CD4-positive, alpha-beta T cell treated with Interleukin-6 for 4 hours (primary cell): ENCODE measurements around the gene PAK2.
"Not testable (repeated sequence)": the region's sequence is repeated elsewhere in the genome, so short reads cannot be mapped to it uniquely, and the experiment has no call there.

ENCODE experiments used
- DNase-seq: peaks from one replicate; pipeline ENCODE4 v3.0.0-alpha.2; 2020; ENCODE audit warnings: mixed read lengths

PAK2 gene

DNA sequence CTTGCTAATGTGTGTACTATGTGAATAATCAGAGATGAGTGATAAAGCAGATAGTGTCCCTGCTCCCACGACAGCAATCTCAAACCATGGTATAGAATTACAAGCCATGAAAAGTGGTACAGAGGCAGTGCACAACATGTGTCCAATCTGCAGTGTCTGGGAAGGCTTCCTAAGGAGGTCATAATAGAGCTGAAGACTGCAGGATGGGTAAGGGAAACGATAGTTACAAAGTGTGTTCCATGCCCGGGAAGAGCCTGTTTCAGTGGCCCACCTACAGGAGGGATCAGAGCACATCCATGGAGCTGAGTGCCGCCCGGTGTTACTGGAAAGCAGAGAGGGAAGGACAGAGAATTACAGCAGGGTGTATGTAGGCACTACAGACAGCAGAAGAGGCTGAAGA is 48.9 kb downstream of the PAK2 start:
- DNase-seq, result no peak

DNA sequence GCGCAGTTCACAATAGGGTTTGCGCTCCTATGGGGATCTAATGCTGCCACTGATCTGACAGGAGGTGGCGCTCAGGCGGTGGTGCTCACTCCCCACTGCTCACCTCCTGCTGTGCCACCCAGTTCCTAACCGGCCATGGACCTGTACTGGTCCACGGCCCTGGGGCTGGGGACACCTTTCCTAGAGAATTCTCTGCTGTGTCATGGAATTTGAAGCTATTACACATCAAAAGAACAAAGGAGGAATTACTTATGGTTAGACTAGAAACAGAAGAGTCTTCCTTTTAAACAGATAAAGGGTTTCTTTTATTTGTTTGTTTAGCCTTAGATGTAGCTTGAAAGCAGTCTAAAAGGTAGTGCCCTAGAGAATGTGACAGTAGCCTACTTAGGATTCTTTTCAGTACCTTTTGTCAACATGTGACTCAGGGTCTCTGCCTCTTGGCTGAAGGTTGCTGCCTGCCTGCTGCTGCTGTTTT is 50.3 kb downstream of the PAK2 start:
- no peak for DNase-seq

DNA sequence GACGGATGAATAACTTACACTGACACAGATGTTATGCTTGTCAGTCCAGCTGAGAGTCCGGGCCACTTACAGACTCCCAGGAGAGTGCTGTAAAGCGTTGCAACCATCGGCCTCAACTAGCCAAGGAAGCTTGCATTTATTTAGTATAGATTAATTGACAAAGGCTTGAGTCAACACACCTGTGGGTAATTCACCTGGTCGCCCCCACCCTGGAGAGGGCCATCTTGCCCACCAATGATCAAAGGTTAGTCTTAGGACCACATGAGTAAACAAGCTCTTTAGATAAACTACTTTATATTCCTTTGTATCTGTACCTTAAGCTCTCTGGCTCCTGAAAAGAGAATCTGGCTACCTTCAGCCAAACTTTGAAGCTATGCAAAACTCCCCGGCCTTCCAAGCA is 51.0 kb downstream of the PAK2 start:
- no peak for DNase-seq

DNA sequence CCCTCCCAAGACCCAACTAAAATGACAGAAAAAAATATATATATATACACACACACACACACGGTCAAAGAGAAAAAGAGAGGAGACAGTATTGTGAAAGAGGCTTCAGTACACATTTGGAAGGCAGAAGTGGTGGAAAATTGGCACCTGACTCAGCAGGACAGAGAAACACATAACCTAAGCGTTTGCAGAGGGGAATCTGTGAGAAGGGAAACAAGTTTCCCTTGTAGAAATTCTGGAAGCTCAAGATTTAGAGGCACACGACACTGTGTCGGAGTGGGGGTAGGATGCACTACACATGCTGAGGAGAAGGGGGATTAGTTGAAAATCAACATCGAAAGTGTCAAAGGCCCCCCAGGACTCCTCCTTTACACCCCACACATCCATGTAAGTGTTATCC is 53.1 kb downstream of the PAK2 start:
- no peak for DNase-seq

DNA sequence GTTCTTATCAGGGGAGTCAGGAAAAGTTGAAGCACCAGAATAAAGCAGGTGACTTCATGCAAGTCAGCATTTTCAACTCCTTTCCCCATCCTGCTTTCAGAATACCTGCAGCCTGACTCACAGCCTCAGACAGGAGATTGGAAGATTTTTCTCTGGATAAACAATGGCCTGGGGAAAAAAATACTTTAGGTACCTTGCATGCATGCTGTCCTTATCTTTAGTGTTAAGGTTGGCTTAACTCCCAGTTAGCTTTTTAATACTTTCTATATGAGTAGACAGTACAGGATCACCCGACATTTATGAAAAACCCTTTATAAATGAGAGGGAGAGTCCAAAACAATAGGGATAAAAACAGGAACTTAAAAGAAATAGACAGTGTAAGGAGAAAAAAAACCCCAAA is 53.6 kb downstream of the PAK2 start:
- no peak for DNase-seq

DNA sequence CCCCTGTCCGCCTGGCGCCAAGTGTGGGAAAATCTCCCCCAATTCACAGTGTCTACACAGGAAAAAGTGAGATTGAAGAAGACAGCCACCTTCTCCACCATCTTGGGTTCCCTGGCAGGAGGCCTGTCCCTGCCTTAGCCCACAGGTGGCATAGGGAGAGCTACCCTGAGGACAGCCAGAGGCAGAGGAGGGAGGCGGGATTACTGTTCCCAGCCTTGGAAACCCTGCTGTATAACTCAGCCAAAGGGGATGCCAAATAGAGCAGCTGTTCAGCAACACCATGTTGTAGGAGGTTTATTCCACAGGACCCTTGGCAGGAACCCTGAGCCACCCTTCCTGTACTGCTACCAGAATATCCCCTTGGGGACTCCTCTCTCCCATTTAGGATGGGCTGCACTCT is 54.8 kb downstream of the PAK2 start:
- no peak for DNase-seq

DNA sequence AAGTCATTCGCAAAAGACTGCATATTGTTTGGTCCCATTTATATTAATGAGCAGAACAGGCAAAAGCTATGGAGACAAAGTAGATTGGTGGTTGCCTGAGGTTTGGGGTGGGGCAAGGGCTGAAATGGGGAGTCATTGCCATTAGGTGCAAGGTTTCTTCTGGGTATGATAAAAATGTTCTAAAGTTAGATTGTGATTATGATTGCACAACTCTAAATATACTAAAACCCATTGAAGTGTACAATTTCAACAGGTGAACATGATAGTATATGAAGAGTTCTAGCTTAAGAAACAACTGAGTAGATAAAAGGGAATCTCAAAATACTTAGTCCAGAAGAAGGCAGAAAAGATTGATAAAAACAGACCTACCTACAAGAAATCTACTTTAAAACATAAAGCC is 56.7 kb downstream of the PAK2 start:
- no peak for DNase-seq

DNA sequence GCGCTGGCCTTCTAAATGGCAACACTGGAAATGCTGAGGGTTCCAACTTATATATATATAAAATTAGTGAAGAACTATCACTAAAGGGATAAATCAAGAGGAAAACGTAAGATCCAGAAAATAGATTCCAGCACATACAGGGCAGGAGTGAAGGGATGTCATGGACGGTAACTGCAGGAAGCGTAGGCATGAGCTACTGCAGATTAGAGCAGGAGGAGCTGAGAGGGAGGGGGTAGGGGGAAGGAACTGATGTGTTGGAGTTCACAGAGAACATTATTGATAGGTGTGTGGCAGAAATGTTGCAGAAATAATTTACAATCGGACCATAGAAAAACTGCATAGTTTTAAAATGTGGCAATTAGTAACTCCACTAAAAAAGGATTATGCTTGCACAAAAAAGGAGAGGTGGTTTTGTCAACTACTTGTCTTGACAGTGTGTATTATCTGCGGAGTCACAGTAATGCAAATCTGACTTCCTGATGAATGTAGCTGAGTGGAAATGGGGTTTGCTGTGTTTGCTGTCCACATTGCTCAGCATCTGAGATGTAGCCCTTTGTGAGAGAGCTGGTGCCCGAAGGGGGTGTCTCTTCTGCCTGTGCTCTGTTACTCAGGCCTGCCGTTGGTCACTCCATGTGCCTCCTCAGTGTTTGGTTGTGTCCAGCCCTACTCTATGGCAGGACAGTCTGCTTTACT is 61.2 kb downstream of the PAK2 start:
- DNase-seq, result no peak

DNA sequence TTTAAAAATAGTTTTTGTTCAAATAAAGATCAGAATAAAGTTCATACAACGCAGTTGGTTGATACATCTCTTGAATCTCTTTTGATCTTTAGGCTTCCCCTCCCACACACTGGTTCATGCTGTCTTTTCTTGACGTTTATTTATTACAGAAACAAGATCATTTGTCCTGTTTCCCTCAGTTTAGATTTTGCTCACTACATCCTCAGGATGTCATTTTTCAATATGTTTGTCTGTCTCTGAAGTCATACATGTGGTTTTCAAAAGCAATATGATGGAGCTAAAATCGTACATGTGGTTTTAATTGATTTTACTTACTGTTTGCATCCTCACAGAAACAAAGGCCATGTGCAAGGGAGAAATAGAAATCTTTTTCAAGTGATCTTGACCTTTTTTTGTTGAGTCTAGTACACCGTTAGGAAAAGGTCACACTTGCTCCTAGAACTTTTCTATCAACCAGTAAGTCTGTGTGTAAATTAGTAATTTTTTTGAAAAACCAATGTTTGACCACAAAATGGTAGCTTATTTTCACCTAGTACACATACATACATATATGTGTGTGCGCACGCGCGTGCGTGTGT is 64.3 kb downstream of the PAK2 start:
- DNase-seq, result no peak

DNA sequence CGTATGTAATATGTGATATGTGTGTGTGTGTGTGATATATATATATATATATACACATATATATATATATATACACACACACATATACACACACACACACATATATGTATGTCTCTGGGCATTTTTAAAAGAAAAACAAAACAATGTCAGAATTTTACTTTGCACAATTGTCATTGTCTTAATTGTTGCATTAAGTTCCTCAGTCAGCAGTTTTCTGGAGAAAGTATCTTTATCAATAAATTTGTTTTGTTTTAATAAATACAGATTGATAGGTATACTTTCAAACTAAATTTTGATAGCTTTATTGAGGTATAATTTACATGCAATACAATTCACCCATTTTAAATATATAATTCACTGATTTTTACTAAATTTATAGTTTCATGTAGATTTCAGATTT is 65.1 kb downstream of the PAK2 start:
- DNase-seq, result no peak

DNA sequence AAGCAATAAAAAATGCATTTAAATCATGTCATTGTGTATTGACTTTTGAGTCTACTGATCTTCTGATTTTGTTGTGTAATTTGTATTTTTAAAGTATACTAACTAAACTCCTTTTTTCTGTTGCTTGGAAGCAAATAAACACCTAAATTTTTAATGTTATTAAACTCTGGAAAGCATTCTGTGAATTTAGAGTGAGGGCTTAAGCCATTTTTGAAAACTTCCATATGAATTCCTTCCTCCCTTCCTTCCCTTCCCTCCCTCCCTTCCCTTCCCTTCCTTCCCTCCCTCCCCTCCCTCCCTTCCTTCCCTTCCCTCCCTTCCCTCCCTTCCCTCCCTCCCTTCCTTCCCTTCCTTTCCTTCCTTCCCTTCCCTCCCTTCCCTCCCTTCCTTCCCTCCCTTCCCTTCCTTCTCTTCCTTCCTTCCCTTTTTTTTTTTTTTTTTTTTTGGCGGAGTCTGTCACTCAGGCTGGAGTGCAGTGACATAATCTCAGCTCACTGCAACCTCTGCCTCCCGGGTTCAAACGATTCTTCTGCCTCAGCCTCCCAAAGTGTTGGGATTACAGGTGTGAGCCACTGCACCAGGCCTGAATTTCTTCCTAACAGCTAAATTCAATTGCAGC is 71.4 kb downstream of the PAK2 start:
- DNase-seq, result no peak

DNA sequence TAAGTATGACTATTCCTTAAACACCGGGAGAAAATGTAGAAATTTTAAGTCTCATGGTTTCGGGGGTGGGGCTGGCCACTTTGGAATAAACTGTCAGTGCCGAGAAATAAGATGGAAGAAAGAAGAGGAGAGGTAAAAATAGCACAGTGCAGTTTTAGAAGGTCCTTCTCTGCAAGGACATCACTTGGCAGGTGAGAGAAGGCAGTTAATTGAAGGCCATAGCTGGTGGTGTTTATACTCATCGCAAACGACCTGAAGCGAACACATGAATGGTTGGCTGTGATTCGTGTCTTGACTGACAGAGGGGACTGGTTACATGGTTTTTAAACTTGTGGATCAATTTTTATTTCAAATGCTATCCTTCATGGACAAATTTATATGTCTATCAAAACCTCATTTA is 73.2 kb downstream of the PAK2 start:
- no peak for DNase-seq

DNA sequence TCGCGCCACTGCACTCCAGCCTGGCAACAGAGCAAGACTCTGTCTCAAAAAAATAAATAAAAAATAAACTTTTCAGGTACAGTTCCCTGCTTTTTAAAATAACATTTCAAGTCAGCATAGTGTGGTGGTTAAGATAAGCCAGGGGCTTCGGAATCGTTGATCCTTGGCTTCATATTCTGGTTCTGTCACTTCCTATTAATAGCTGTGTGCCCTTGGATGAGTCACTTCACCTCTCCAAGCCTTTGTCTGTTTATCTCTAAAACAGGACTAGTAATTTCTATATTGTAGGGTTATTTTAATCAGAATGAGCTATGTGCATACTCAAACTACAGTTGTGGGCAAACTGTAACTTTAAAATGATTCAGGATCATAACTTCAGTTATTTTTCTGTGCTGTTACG is 74.2 kb downstream of the PAK2 start:
- no peak for DNase-seq

DNA sequence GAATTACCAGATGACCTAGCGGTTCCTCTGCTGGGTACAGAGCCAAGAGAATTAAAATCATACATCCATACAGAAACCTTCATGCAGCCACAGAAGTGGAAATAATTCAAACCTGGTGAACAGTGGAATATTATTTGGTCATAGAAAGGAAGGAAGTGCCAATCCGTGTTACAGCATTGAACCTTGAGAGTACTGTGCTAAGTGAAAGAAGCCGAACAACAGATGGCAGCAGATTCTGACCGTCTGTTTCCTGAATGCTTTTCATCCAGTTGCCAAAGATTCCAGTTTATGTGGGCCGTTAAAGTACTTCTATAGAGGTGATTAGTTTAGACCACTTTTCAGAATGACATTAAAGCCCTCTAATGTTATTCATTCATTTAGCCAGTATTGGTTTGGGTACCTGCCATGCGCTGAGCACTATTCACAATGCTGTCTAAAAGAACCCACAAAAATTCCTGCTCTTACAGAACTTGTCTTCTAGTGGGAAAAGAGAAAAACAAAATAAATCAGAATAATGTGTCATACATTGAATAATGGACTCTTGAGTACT is 82.2 kb downstream of the PAK2 start:
- DNase-seq, result no peak

DNA sequence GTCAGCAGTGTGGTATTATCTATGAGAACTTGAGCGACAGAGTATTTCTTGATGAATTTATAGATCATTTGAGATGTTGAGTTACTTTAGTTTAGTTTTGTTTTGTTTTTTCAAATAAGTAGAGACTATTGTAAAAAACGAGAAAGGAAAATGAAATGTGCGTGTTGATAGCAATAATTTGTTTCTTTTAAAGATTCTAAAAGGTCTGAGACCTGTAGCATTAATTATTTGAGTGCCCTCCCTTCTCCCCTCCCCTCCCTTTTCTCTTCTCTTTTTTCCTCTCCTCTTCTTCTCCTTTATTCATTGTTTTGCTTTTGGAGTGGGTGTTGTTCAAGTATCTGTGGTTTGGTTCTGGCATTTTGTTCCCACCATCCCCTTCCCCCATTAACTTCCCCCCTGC is 90.0 kb downstream of the PAK2 start:
- DNase-seq, result not testable (repeated sequence)

DNA sequence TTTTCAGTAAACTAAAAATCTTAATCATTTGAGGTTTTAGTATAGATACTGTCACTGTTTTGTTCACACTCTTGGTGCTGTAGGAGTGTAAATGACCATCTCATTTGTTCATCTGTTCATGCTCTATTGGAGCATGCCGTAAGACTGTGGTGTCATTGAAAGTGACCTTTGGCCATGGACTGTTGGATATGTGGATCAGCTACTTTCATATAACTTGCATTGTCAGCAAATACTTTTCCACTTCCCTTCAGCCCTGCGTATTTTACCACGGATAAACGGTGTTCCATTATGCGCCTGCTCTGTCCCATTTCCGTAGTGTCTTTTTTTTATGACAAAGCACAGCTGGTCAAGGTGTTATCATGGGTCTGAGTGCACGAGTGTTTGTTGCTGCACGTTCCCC is 95.4 kb downstream of the PAK2 start:
- no peak for DNase-seq

DNA sequence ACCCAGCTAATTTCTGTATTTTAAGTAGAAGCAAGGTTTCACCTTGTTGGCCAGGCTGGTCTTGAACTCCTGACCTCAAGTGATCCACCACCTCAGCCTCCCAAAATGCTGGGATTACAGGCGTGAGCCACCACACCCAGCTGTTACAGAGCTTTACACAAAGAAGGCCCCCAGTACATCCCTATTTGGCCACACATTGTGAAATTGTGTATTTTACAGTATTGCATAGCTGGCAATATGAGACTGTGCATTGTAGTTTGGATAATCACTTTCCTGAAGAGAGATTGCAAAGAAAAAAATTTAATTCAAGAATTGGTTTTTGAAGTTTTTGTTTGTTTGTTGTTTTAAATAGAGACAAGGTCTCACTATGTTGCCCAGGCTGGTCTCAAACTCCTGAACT is 97.0 kb downstream of the PAK2 start:
- DNase-seq, result not testable (repeated sequence)

DNA sequence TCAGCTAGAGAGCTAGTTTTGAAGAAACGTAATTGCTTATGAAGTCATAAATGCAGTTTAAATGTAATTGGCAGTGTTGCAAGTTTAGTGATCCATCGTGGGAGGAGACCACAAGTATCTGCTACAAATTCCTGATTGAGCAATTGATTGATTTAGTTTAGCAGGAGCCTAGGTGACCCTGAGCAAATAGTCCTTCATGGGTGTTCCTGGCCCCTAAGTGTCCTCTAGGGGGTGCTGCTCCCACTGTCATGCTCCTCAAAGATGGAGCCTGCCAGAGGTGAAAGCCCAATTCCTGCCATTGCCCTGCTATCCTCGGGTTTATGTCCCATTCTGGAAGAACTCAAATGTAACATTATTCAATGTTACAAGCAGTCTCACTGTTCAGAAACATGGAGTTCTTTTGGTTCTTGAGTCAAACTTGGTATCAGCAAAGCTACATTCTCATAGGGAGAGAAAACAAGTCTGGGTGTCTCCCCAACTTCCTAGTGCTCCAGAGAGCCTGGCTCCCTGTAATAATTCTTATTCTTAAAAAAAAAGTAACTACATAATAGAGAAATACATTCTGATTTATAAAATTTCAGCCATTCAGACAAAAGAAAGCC is 98.3 kb downstream of the PAK2 start:
- DNase-seq, result peak; percentile 81

DNA sequence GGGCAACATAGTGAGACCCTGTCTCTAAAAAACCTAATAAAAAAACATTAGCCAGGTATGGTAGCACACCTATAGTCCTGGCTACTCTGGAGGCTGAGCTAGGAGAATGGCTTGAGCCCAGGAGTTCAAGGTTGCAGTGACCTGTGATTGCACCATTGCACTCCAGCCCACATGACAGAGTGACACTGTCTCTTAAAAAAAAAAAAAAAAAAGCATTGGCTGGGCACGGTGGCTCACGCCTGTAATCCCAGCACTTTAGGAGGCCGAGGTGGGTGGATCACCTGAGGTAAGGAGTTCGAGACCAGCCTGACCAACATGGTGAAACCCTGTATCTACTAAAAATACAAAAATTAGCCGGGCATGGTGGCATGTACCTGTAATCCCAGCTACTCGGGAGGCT is 99.7 kb downstream of the PAK2 start:
- not testable (repeated sequence) for DNase-seq

DNA sequence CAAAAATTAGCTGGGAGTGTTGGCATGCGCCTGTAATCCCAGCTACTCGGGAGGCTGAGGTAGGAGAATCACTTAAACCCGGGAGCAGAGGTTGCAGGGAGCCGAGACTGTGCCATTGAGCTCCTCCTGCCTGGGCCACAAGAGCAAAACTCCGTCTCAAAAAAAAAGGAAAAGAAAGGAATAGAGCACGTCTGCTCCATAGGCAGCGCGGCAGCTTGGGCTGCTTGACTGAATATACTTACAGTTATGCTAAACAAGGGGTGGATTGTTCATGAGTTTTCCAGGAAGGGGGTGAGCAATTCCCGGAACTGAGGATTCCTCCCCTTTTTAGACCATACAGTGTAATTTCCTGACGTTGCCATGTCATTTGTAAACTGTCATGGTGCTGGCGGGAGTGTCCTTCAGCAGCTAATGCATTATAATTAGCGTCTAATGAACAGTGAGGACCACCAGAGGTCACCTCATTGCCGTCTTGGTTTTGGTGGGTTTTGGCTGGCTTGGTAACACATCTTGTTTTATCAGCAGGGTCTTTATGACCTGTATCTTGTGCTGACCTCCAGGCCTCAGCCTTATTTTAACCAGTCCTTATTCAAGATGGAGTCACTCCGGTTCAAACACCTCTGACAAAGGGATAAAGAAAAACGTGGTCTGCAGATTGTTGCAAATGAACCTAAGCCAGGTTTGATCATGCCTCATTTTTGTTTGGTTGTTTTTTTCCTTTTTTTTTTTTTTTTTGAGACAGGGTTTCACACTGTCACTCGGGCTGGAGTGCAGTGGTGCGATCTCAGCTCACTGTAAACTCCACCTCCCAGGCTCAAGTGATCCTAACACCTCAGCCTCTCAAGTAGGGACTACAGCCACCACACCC is 103.1 kb downstream of the PAK2 start:
- DNase-seq, result no peak

DNA sequence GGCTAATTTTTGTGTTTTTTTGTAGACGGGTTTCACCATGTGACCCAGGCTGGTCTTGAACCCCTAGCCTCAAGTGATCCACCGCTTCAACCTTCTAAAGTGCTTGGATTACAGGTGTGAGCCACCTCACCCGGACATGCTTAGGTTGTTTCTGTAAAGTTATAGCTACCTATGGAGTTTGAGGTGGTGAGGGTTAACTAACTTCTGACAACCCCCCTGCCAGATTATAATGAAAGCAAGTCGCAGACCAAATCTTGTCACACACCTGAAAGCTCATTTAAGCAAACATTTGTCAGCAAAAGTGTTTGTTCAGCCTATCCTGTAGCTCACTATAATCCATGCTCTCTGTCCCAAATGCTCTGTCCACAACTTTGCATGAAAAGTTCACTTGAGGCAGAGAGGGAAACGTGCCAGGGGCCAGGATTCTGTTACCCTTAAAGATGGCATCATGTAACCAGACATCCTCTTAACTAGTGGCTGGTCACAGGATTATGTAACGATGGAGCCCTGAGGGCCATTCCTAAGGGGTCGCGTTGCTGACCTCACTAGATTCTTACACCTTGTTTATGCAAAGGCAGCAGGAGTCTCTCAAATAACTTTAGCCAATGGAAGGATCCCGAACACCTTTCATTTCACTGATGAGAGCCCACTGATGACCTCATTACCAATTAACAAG is 103.9 kb downstream of the PAK2 start:
- no peak for DNase-seq
